ENCODE data around the gene KLHDC9.

Gene KLHDC9

DNA sequence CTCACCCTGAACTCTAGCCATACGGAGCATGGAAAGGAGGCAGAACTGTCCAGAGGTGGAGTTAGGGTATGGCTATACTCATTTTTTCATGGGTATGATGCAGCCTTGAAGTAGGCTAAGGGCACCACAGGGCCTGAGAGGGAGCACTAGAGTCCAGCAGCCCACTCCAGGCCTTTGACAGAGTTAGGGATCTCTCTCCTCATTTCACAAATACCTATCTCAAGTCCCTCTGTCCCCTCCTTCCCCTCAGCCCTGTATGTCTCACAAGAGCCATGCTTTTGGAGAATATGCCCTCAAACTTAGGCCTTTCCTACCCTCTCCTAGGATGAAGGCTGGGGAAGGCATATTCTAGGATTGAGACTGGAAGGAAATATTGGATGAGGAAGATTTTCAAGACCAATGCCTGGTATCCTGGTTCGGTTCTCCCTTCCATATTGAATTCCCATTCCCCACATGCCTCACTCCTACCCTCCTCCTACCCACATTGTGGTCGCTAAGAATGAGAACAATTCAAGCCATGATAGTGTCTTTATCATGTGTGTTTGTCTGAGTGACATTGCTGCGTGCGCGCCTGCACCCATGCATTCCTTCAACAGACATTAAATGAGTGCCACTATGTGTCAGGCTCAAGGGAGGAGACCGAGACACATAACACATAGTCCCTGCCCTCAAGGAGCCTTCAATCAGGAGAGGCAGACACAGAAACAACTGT lies 6.2 kb upstream of the KLHDC9 start:
- H3K4me3 ChIP-seq (ENCODE audit: low read depth, low read length), result no peak overlapping the region
- no peaks in the 10 kb centered on the region for H3K36me3 ChIP-seq (ENCODE audit: control insufficient read depth, insufficient read depth, low read length)
- H3K9ac ChIP-seq, result no peak overlapping the region
- H3K27ac ChIP-seq, result no peak overlapping the region
- no peaks in the 10 kb centered on the region for H3K4me1 ChIP-seq
- no peak overlapping the region for H3K4me2 ChIP-seq (ENCODE audit: low read length)
- H3K79me2 ChIP-seq, result no peaks in the 10 kb centered on the region
- no peaks in the 10 kb centered on the region for H3K27me3 ChIP-seq (ENCODE audit: control insufficient read depth, insufficient read depth, low read length)
- H2AFZ ChIP-seq, result no peak overlapping the region
- H3K9me3 ChIP-seq (ENCODE audit: control insufficient read depth, low read length), result no peaks in the 10 kb centered on the region
- TF ChIP-seq, protein P1, sequence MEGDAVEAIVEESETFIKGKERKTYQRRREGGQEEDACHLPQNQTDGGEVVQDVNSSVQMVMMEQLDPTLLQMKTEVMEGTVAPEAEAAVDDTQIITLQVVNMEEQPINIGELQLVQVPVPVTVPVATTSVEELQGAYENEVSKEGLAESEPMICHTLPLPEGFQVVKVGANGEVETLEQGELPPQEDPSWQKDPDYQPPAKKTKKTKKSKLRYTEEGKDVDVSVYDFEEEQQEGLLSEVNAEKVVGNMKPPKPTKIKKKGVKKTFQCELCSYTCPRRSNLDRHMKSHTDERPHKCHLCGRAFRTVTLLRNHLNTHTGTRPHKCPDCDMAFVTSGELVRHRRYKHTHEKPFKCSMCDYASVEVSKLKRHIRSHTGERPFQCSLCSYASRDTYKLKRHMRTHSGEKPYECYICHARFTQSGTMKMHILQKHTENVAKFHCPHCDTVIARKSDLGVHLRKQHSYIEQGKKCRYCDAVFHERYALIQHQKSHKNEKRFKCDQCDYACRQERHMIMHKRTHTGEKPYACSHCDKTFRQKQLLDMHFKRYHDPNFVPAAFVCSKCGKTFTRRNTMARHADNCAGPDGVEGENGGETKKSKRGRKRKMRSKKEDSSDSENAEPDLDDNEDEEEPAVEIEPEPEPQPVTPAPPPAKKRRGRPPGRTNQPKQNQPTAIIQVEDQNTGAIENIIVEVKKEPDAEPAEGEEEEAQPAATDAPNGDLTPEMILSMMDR (IDR thresholded peaks at IDR 0.05), result no peak

- no peak overlapping the region for H3K4me2 ChIP-seq (ENCODE audit: low read length)
- no peaks in the 10 kb centered on the region for H3K36me3 ChIP-seq (ENCODE audit: control insufficient read depth, insufficient read depth, low read length)
- H3K4me3 ChIP-seq (ENCODE audit: low read depth, low read length), result no peak overlapping the region
- no peak overlapping the region for H3K9ac ChIP-seq
- H2AFZ ChIP-seq, result no peak overlapping the region
- no peaks in the 10 kb centered on the region for H3K79me2 ChIP-seq
- TF ChIP-seq, protein P1 (IDR thresholded peaks at IDR 0.05), result no peak
- no peak overlapping the region for H3K27ac ChIP-seq
- no peaks in the 10 kb centered on the region for H3K27me3 ChIP-seq (ENCODE audit: control insufficient read depth, insufficient read depth, low read length)
- H3K9me3 ChIP-seq (ENCODE audit: control insufficient read depth, low read length), result no peaks in the 10 kb centered on the region
- H3K4me1 ChIP-seq, result no peaks in the 10 kb centered on the region
These were observed 5.5 kb upstream of the KLHDC9 start for GRCh38 chr1:161092621-161093028.

DNA sequence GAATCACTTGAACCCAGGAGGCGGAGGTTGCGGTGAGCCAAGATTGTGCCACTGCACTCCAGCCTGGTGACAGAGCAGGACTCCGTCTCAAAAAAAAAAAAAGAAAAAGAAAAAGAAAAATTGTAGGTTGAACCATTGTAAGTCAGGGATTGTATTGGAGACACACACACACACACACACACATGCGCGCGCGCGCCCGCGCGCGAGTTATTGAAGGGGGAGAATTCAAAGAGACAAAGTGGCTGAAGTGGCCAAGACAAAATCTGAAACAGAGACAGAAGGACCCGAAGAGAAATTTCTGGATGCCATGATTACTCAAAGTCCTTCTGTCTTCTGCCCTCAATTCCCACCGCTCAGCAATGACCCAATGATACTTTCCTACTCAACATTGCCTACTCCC lies 3.7 kb upstream of the KLHDC9 start:
- H3K9ac ChIP-seq, result no peak overlapping the region
- H2AFZ ChIP-seq, result no peak overlapping the region
- TF ChIP-seq, protein P1 (IDR thresholded peaks at IDR 0.05), result no peak
- H3K27me3 ChIP-seq (ENCODE audit: control insufficient read depth, insufficient read depth, low read length), result no peaks in the 10 kb centered on the region
- no peaks in the 10 kb centered on the region for H3K79me2 ChIP-seq
- H3K36me3 ChIP-seq (ENCODE audit: control insufficient read depth, insufficient read depth, low read length), result no peaks in the 10 kb centered on the region
- H3K27ac ChIP-seq, result no peak overlapping the region
- H3K9me3 ChIP-seq (ENCODE audit: control insufficient read depth, low read length), result no peaks in the 10 kb centered on the region
- H3K4me1 ChIP-seq, result no peaks in the 10 kb centered on the region
- H3K4me3 ChIP-seq (ENCODE audit: low read depth, low read length), result no peak overlapping the region
- no peak overlapping the region for H3K4me2 ChIP-seq (ENCODE audit: low read length)

DNA sequence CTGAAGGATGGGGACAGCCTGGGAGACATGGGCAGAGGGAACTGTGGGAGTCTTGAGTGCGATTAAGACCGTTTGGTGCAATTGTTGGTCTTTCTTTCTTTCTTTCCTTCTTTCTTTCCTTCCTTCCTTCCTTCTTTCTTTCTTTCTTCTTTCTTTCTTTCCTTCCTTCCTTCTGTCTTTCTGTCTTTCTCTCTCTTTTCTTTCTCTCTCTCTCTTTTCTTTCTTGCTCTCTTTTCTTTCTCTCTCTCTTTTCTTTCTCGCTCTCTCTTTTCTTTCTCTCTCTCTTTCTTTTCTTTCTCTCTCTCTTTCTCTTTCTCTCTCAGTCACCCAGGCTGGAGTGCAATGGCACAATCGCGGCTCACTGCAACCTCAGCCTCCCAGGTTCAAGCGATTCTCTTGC lies 2.9 kb upstream of the KLHDC9 start:
- H3K4me3 ChIP-seq (ENCODE audit: low read depth, low read length), result no peak overlapping the region
- H3K27me3 ChIP-seq (ENCODE audit: control insufficient read depth, insufficient read depth, low read length), result no peaks in the 10 kb centered on the region
- no peaks in the 10 kb centered on the region for H3K9me3 ChIP-seq (ENCODE audit: control insufficient read depth, low read length)
- no peak overlapping the region for H3K4me2 ChIP-seq (ENCODE audit: low read length)
- TF ChIP-seq, protein P1 (IDR thresholded peaks at IDR 0.05), result no peak
- H3K79me2 ChIP-seq, result no peaks in the 10 kb centered on the region
- no peaks in the 10 kb centered on the region for H3K4me1 ChIP-seq
- no peak overlapping the region for H3K27ac ChIP-seq
- H3K9ac ChIP-seq, result no peak overlapping the region
- H2AFZ ChIP-seq, result no peak overlapping the region
- H3K36me3 ChIP-seq (ENCODE audit: control insufficient read depth, insufficient read depth, low read length), result no peaks in the 10 kb centered on the region

GRCh38 chr1:161096015-161096414 lies 2.1 kb upstream of the KLHDC9 start:
- H3K27ac ChIP-seq, result no peak overlapping the region
- H3K9me3 ChIP-seq (ENCODE audit: control insufficient read depth, low read length), result no peaks in the 10 kb centered on the region
- H3K79me2 ChIP-seq, result no peaks in the 10 kb centered on the region
- no peaks in the 10 kb centered on the region for H3K27me3 ChIP-seq (ENCODE audit: control insufficient read depth, insufficient read depth, low read length)
- no peak overlapping the region for H2AFZ ChIP-seq
- TF ChIP-seq, protein P1 (IDR thresholded peaks at IDR 0.05), result no peak
- H3K4me2 ChIP-seq (ENCODE audit: low read length), result no peak overlapping the region
- H3K4me3 ChIP-seq (ENCODE audit: low read depth, low read length), result no peak overlapping the region
- H3K36me3 ChIP-seq (ENCODE audit: control insufficient read depth, insufficient read depth, low read length), result no peaks in the 10 kb centered on the region
- no peaks in the 10 kb centered on the region for H3K4me1 ChIP-seq
- no peak overlapping the region for H3K9ac ChIP-seq
